GM23338 (cell line): ENCODE measurements around the gene NOVA1. TPM values are rescaled to one million over a fixed set of nuclear protein-coding genes. Genes with fewer than 3 reads are reported as not detected.

Experiments
- ATAC-seq: fragments of 200-7000 bp; cut with Tn5 transposase; 3 replicates; pipeline ENCODE4 v1.9.1; 2020
- DNase-seq: peaks from one replicate; pipeline ENCODE4 v3.0.0-alpha.2; 2015; ENCODE audit warnings: low spot score
- H2AFZ ChIP-seq: fragments of 200-600 bp; sonication (generic); 2 replicates; pipeline ENCODE4 v1.8.0; 2016; ENCODE audit warnings: antibody characterized with exemption, mild to moderate bottlenecking, moderate library complexity
- H3F3A ChIP-seq: fragments of 200-600 bp; sonication (generic); replicated peaks from 2 replicates; pipeline ENCODE4 v1.8.0; 2017; ENCODE audit warnings: antibody characterized with exemption, mixed run types, low read depth
- H3K27ac ChIP-seq: fragments of 200-600 bp; sonication (generic); 2 replicates; pipeline ENCODE4 v1.6.1; 2016; ENCODE audit warnings: low read depth
- H3K27me3 ChIP-seq: fragments of 200-600 bp; sonication (generic); 2 replicates; pipeline ENCODE4 v1.8.0; 2016; ENCODE audit warnings: mild to moderate bottlenecking, mixed run types, moderate library complexity; ENCODE audit not compliant: insufficient read depth
- H3K36me3 ChIP-seq: fragments of 200-600 bp; sonication (generic); 2 replicates; pipeline ENCODE4 v1.8.0; 2016; ENCODE audit warnings: mild to moderate bottlenecking; ENCODE audit not compliant: insufficient read depth
- H3K4me1 ChIP-seq: fragments of 200-600 bp; sonication (generic); 2 replicates; pipeline ENCODE4 v1.8.0; 2016; ENCODE audit warnings: mild to moderate bottlenecking, moderate library complexity; ENCODE audit not compliant: insufficient read depth
- H3K4me2 ChIP-seq: fragments of 200-600 bp; sonication (generic); 2 replicates; pipeline ENCODE4 v1.7.1; 2017; ENCODE audit warnings: mixed run types
- H3K4me3 ChIP-seq: fragments of 200-600 bp; sonication (generic); 2 replicates; pipeline ENCODE4 v1.6.1; 2016; ENCODE audit warnings: mixed run types
- H3K79me2 ChIP-seq: fragments of 200-600 bp; sonication (generic); replicated peaks from 2 replicates; pipeline ENCODE4 v1.8.0; 2017; ENCODE audit warnings: mild to moderate bottlenecking; ENCODE audit not compliant: insufficient read depth
- H3K9me2 ChIP-seq: fragments of 200-600 bp; sonication (generic); 2 replicates; pipeline ENCODE4 v1.8.0; 2017; ENCODE audit not compliant: insufficient read depth
- H4K20me1 ChIP-seq: fragments of 200-600 bp; sonication (generic); replicated peaks from 2 replicates; pipeline ENCODE4 v1.8.0; 2017; ENCODE audit warnings: mild to moderate bottlenecking; ENCODE audit not compliant: insufficient read depth
- H3K27ac Mint-ChIP-seq: 2 replicates; pipeline ENCODE4 v1.8.0; 2020; ENCODE audit warnings: inconsistent platforms, mild to moderate bottlenecking, moderate library complexity, mixed read lengths
- H3K27me3 Mint-ChIP-seq: 3 replicates; pipeline ENCODE4 v1.8.0; 2022; ENCODE audit warnings: low read depth, mild to moderate bottlenecking, moderate library complexity, mixed read lengths, inconsistent platforms; ENCODE audit not compliant: insufficient read depth, poor library complexity
- H3K36me3 Mint-ChIP-seq: 3 replicates; pipeline ENCODE4 v1.8.0; 2021; ENCODE audit warnings: low read depth, mild to moderate bottlenecking, inconsistent platforms, moderate library complexity, mixed read lengths
- H3K4me1 Mint-ChIP-seq: 3 replicates; pipeline ENCODE4 v1.8.0; 2020; ENCODE audit warnings: mild to moderate bottlenecking, inconsistent platforms, mixed read lengths
- H3K4me3 Mint-ChIP-seq: 3 replicates; pipeline ENCODE4 v1.8.0; 2021; ENCODE audit warnings: moderate library complexity, mild to moderate bottlenecking, inconsistent platforms, mixed read lengths
- H3K9me3 Mint-ChIP-seq: 3 replicates; pipeline ENCODE4 v1.8.0; 2020; ENCODE audit warnings: moderate library complexity, mild to moderate bottlenecking, inconsistent platforms, mixed read lengths
- CREB1 ChIP-seq: fragments of 250-450 bp; sonication (Bioruptor Pico); IDR thresholded peaks from 2 replicates; pipeline ENCODE4 v1.5.0; 2020; ENCODE audit warnings: low read depth, mild to moderate bottlenecking, moderate library complexity
- EZH2 ChIP-seq: fragments of 200-600 bp; sonication (generic); IDR thresholded peaks from one replicate; pipeline ENCODE4 v1.8.0; 2017; ENCODE audit warnings: antibody characterized with exemption, mild to moderate bottlenecking, low read depth; ENCODE audit not compliant: unreplicated experiment
- EZH2phosphoT487 ChIP-seq: fragments of 200-600 bp; sonication (generic); IDR thresholded peaks from one replicate; pipeline ENCODE4 v1.8.1; 2018; ENCODE audit warnings: antibody characterized with exemption; ENCODE audit not compliant: unreplicated experiment
- NANOG ChIP-seq: IDR thresholded peaks from 2 replicates; pipeline ENCODE4 v1.6.1; 2016; ENCODE audit warnings: antibody characterized with exemption, borderline replicate concordance
- POLR2AphosphoS5 ChIP-seq: IDR thresholded peaks from 2 replicates; pipeline ENCODE4 v1.6.1; 2016; ENCODE audit warnings: antibody characterized with exemption, low read depth
- STAT1 ChIP-seq: IDR thresholded peaks from one replicate; pipeline ENCODE4 v1.6.1; 2016; ENCODE audit warnings: antibody characterized with exemption; ENCODE audit not compliant: unreplicated experiment
- ZNF114 ChIP-seq: fragments of 250-450 bp; sonication (Bioruptor Pico); IDR thresholded peaks from 2 replicates; pipeline ENCODE4 v1.5.0; 2020; ENCODE audit warnings: mild to moderate bottlenecking, moderate library complexity
- ZNF331 ChIP-seq: fragments of 250-450 bp; sonication (Bioruptor Pico); IDR thresholded peaks from 2 replicates; pipeline ENCODE4 v1.5.0; 2020; ENCODE audit warnings: low read depth, mild to moderate bottlenecking, moderate library complexity
- polyA plus RNA-seq: library from polyadenylated mRNA; unstranded; fragments of >200 nt; fragmentation: Nextera tagmentation; extraction: Ambion mirVana; gene quantifications from 2 replicates; pipeline ENCODE4 v1.2.1, GENCODE V29; 2016
- total RNA-seq: library from RNA; depleted of rRNA; stranded (reverse); fragments of >200 nt; shearing (Covaris generic); gene quantifications from 2 replicates; pipeline ENCODE4 v1.2.3, GENCODE V29; 2014
- TF ChIP-seq, protein P1 (sequence below), 2 experiments: fragments of 200-600 bp in 1 of 2; sonication (generic) in 1 of 2; conservative IDR thresholded peaks; 2 replicates each; pipeline versions ENCODE4 v1.5.1 to v1.6.1; 2016 to 2017; ENCODE audit warnings: antibody characterized with exemption in 2 of 2, low read depth in 2 of 2, mild to moderate bottlenecking in 2 of 2, moderate library complexity in 1 of 2
- TF ChIP-seq, protein P2 (sequence below): IDR thresholded peaks from one replicate; pipeline ENCODE4 v1.6.1; 2018; ENCODE audit warnings: antibody characterized with exemption; ENCODE audit not compliant: unreplicated experiment
- TF ChIP-seq, protein P3 (sequence below): IDR thresholded peaks from 2 replicates; pipeline ENCODE4 v1.6.1; 2016; ENCODE audit warnings: antibody characterized with exemption

The NOVA1 gene
- total and polyA plus RNA-seq, 2 experiments from 2014 or later, result 8.1 to 11.6 TPM

DNA sequence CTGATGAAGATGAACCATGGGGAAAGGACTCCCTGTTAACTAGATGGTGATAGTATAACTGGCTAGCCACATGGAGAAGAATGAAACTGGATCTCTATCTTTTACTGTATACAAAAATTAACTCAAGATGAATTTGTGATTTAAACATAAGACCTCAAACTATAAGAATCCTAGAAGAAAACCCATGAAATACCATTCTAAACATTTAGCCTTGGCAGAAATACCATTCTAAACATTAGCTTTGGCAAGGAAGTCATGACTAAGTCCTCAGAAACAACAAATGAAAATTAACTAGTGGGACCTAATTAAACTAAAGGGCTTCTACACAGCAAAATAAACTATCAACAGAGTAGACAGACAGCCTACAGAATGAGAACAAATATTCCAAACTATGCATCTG lies 28.4 kb upstream of the NOVA1 start (continued):
- TF ChIP-seq, protein P1, sequence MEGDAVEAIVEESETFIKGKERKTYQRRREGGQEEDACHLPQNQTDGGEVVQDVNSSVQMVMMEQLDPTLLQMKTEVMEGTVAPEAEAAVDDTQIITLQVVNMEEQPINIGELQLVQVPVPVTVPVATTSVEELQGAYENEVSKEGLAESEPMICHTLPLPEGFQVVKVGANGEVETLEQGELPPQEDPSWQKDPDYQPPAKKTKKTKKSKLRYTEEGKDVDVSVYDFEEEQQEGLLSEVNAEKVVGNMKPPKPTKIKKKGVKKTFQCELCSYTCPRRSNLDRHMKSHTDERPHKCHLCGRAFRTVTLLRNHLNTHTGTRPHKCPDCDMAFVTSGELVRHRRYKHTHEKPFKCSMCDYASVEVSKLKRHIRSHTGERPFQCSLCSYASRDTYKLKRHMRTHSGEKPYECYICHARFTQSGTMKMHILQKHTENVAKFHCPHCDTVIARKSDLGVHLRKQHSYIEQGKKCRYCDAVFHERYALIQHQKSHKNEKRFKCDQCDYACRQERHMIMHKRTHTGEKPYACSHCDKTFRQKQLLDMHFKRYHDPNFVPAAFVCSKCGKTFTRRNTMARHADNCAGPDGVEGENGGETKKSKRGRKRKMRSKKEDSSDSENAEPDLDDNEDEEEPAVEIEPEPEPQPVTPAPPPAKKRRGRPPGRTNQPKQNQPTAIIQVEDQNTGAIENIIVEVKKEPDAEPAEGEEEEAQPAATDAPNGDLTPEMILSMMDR (conservative IDR thresholded peaks at IDR 0.05; ENCODE audit: low read depth in 2 of 2), result no peak
- TF ChIP-seq STAT1, result no peak

DNA sequence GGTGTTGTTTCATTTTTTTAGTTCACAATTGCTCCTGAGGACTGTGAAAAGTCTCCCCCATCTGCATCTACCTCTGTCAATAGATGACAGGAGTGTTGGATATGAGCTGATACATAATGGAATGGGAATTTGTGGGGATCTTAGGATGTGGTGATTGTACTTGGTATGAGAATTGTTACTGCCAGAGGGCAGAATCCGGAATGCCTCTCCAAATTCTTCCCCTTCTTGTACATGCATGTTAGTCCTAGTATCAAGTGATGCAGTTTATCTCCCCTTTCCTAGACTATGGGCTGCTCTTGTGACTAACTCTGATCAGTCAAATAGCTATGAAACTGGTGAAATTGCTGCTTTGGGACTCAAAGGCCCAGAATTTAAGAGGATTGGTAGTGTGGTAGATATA lies 24.8 kb upstream of the NOVA1 start:
- H2AFZ ChIP-seq, result peak overlapping the region; percentile 25; the same call in 1 of the 2 replicates
- H3K36me3 Mint-ChIP-seq, result no peaks in the 10 kb centered on the region
- H3F3A ChIP-seq, result no peaks in the 10 kb centered on the region
- H3K4me1 ChIP-seq, result no peaks in the 10 kb centered on the region
- no peaks in the 10 kb centered on the region for H3K27me3 ChIP-seq
- H3K4me1 Mint-ChIP-seq, result no peaks in the 10 kb centered on the region
- no peaks in the 10 kb centered on the region for H3K9me3 Mint-ChIP-seq
- no peaks in the 10 kb centered on the region for H3K79me2 ChIP-seq
- H4K20me1 ChIP-seq, result no peaks in the 10 kb centered on the region
- no peak overlapping the region for H3K4me3 Mint-ChIP-seq
- no peak overlapping the region for H3K4me2 ChIP-seq
- no peaks in the 10 kb centered on the region for H3K36me3 ChIP-seq
- no peak overlapping the region for H3K4me3 ChIP-seq
- H3K27ac Mint-ChIP-seq, result no peak overlapping the region
- no peaks in the 10 kb centered on the region for H3K27me3 Mint-ChIP-seq
- peaks cover 10% of the 10 kb centered on the region; the same call in 1 of the 2 replicates for H3K9me2 ChIP-seq
- ATAC-seq (no peak), DNase-seq (no peak)
- H3K27ac ChIP-seq, result no peak overlapping the region
- TF ChIP-seq POLR2AphosphoS5 (no peak), ZNF114 (CRISPR knock-in tag) (no peak), NANOG (no peak), STAT1 (no peak), EZH2phosphoT487 (no peak), EZH2 (no peak), CREB1 (CRISPR knock-in tag) (no peak), ZNF331 (CRISPR knock-in tag) (no peak)
- TF ChIP-seq, protein P1 (conservative IDR thresholded peaks at IDR 0.05; ENCODE audit: low read depth in 2 of 2), result no peak
- TF ChIP-seq, protein P2, sequence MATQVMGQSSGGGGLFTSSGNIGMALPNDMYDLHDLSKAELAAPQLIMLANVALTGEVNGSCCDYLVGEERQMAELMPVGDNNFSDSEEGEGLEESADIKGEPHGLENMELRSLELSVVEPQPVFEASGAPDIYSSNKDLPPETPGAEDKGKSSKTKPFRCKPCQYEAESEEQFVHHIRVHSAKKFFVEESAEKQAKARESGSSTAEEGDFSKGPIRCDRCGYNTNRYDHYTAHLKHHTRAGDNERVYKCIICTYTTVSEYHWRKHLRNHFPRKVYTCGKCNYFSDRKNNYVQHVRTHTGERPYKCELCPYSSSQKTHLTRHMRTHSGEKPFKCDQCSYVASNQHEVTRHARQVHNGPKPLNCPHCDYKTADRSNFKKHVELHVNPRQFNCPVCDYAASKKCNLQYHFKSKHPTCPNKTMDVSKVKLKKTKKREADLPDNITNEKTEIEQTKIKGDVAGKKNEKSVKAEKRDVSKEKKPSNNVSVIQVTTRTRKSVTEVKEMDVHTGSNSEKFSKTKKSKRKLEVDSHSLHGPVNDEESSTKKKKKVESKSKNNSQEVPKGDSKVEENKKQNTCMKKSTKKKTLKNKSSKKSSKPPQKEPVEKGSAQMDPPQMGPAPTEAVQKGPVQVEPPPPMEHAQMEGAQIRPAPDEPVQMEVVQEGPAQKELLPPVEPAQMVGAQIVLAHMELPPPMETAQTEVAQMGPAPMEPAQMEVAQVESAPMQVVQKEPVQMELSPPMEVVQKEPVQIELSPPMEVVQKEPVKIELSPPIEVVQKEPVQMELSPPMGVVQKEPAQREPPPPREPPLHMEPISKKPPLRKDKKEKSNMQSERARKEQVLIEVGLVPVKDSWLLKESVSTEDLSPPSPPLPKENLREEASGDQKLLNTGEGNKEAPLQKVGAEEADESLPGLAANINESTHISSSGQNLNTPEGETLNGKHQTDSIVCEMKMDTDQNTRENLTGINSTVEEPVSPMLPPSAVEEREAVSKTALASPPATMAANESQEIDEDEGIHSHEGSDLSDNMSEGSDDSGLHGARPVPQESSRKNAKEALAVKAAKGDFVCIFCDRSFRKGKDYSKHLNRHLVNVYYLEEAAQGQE, result no peak
- TF ChIP-seq, protein P3, sequence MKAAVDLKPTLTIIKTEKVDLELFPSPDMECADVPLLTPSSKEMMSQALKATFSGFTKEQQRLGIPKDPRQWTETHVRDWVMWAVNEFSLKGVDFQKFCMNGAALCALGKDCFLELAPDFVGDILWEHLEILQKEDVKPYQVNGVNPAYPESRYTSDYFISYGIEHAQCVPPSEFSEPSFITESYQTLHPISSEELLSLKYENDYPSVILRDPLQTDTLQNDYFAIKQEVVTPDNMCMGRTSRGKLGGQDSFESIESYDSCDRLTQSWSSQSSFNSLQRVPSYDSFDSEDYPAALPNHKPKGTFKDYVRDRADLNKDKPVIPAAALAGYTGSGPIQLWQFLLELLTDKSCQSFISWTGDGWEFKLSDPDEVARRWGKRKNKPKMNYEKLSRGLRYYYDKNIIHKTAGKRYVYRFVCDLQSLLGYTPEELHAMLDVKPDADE, result no peak
